HG02938 (cell line): ENCODE data around the gene FHOD1.

ENCODE experiments used
- ATAC-seq: cut with Tn5 transposase; IDR thresholded peaks from one replicate; pipeline ENCODE4 v1.9.1; 2021; ENCODE audit warnings: mild to moderate bottlenecking, moderate library complexity; ENCODE audit not compliant: unreplicated experiment

The FHOD1 gene

GRCh38 chr16:67193536-67193935 is 53.7 kb downstream of the FHOD1 start:
- ATAC-seq = no peak

GRCh38 chr16:67192781-67193361 is 54.4 kb downstream of the FHOD1 start:
- no peak for ATAC-seq

- ATAC-seq = peak; percentile 82
These were observed 55.1 kb downstream of the FHOD1 start, which contains the start of gene E2F4 for GRCh38 chr16:67191995-67192681. TSS of gene E2F4 (plus strand) at chr16:67192155. CDS start at chr16:67192228, 73 bp downstream.

- no peak for ATAC-seq
These were observed 55.8 kb downstream of the FHOD1 start for GRCh38 chr16:67191411-67191994.

GRCh38 chr16:67190448-67191399 is 56.6 kb downstream of the FHOD1 start:
- no peak for ATAC-seq

GRCh38 chr16:67190041-67190440 is 57.2 kb downstream of the FHOD1 start, which contains the start of gene EXOC3L1:
TSS of gene EXOC3L1 (minus strand) at chr16:67190136. CDS start at chr16:67189676, 460 bp downstream.
- ATAC-seq = no peak

- no peak for ATAC-seq
These were observed 58.5 kb downstream of the FHOD1 start for GRCh38 chr16:67188798-67189197.

GRCh38 chr16:67188323-67188722 is 59.0 kb downstream of the FHOD1 start:
- no peak for ATAC-seq

- ATAC-seq = no peak
These were observed 59.9 kb downstream of the FHOD1 start for GRCh38 chr16:67187175-67187890.

- no peak for ATAC-seq
These were observed 60.7 kb downstream of the FHOD1 start for GRCh38 chr16:67186550-67186950.

- no peak for ATAC-seq
These were observed 61.6 kb downstream of the FHOD1 start for GRCh38 chr16:67185651-67186134.

- ATAC-seq = peak; percentile 26
These were observed 62.2 kb downstream of the FHOD1 start for GRCh38 chr16:67184995-67185650.

GRCh38 chr16:67184453-67184994 is 62.8 kb downstream of the FHOD1 start:
- no peak for ATAC-seq

- ATAC-seq = peak; percentile 90
These were observed 63.4 kb downstream of the FHOD1 start, which contains the start of gene MATCAP1 for GRCh38 chr16:67183627-67184452. TSS of gene MATCAP1 (minus strand) at chr16:67183963. CDS start at chr16:67180610, 3,353 bp downstream.

- ATAC-seq = no peak
These were observed 64.0 kb downstream of the FHOD1 start for GRCh38 chr16:67183284-67183626.

- ATAC-seq = no peak
These were observed 65.0 kb downstream of the FHOD1 start for GRCh38 chr16:67182288-67182687.

- ATAC-seq = no peak
These were observed 65.9 kb downstream of the FHOD1 start for GRCh38 chr16:67181346-67181745.

- ATAC-seq = no peak
These were observed 67.1 kb downstream of the FHOD1 start for GRCh38 chr16:67180166-67180565.
